GM18868 (cell line): ENCODE measurements around the gene CYP2F1.
"Not testable (repeated sequence)": the region's sequence is repeated elsewhere in the genome, so short reads cannot be mapped to it uniquely, and the experiment has no call there.

Experiments
- ATAC-seq: cut with Tn5 transposase; IDR thresholded peaks from one replicate; pipeline ENCODE4 v1.9.1; 2021; ENCODE audit warnings: mild to moderate bottlenecking, moderate library complexity; ENCODE audit not compliant: unreplicated experiment

The CYP2F1 gene

GRCh38 chr19:41126765-41127203, 12.6 kb downstream of the CYP2F1 start:
- not testable (repeated sequence) for ATAC-seq

GRCh38 chr19:41127362-41127761, 13.1 kb downstream of the CYP2F1 start:
- ATAC-seq: not testable (repeated sequence)

GRCh38 chr19:41127801-41128300, 13.6 kb downstream of the CYP2F1 start:
- not testable (repeated sequence) for ATAC-seq

- ATAC-seq: no peak
Measured at GRCh38 chr19:41128692-41129091, 14.5 kb downstream of the CYP2F1 start.

- no peak for ATAC-seq
Measured at GRCh38 chr19:41131186-41131585, 17.0 kb downstream of the CYP2F1 start.

- no peak for ATAC-seq
Measured at GRCh38 chr19:41133260-41133659, 19.0 kb downstream of the CYP2F1 start.

GRCh38 chr19:41134616-41135015, 20.4 kb downstream of the CYP2F1 start:
- ATAC-seq: no peak

GRCh38 chr19:41135390-41136384, 21.5 kb downstream of the CYP2F1 start:
- ATAC-seq: not testable (repeated sequence)

- no peak for ATAC-seq
Measured at GRCh38 chr19:41136636-41137455, 22.6 kb downstream of the CYP2F1 start.

GRCh38 chr19:41144403-41144802, 30.2 kb downstream of the CYP2F1 start:
- no peak for ATAC-seq

GRCh38 chr19:41149831-41150230, 35.6 kb downstream of the CYP2F1 start:
- no peak for ATAC-seq

GRCh38 chr19:41150986-41151385, 36.8 kb downstream of the CYP2F1 start:
- ATAC-seq: not testable (repeated sequence)

GRCh38 chr19:41154060-41154459, 39.8 kb downstream of the CYP2F1 start:
- ATAC-seq: no peak

- no peak for ATAC-seq
Measured at GRCh38 chr19:41156207-41156606, 42.0 kb downstream of the CYP2F1 start.

- no peak for ATAC-seq
Measured at GRCh38 chr19:41159881-41160280, 45.6 kb downstream of the CYP2F1 start.

GRCh38 chr19:41161903-41162302, 47.7 kb downstream of the CYP2F1 start:
- ATAC-seq: no peak

GRCh38 chr19:41166944-41167804, 52.9 kb downstream of the CYP2F1 start:
- no peak for ATAC-seq

- ATAC-seq: no peak
Measured at GRCh38 chr19:41172297-41173164, 58.3 kb downstream of the CYP2F1 start.

GRCh38 chr19:41174297-41174928, 60.2 kb downstream of the CYP2F1 start:
- no peak for ATAC-seq
